IPS DF 6.9 (cell line): ENCODE measurements around the gene C19orf44.
"Not testable (repeated sequence)": the region's sequence is repeated elsewhere in the genome, so short reads cannot be mapped to it uniquely, and the experiment has no call there.

Experiments used
- DNase-seq: peaks from one replicate; pipeline ENCODE4 v3.0.0-alpha.2; 2013; ENCODE audit warnings: low read depth, low spot score
- H3K27ac ChIP-seq: one replicate; pipeline ENCODE4 v1.5.1; 2013; ENCODE audit warnings: low read length, control low read depth
- H3K27me3 ChIP-seq: 2 replicates; pipeline ENCODE4 v1.6.1; 2013; ENCODE audit warnings: mild to moderate bottlenecking, low read length; ENCODE audit not compliant: control insufficient read depth, insufficient read depth
- H3K36me3 ChIP-seq: 2 replicates; pipeline ENCODE4 v1.6.1; 2013; ENCODE audit warnings: low read length; ENCODE audit not compliant: control insufficient read depth, insufficient read depth
- H3K4me1 ChIP-seq: 2 replicates; pipeline ENCODE4 v1.6.1; 2013; ENCODE audit warnings: low read length; ENCODE audit not compliant: control insufficient read depth, insufficient read depth
- H3K4me3 ChIP-seq: 2 replicates; pipeline ENCODE4 v1.5.1; 2013; ENCODE audit warnings: mild to moderate bottlenecking, low read length
- H3K9me3 ChIP-seq: 2 replicates; pipeline ENCODE4 v1.6.1; 2013; ENCODE audit warnings: low read length, inconsistent platforms; ENCODE audit not compliant: control insufficient read depth, insufficient read depth
- whole genome bisulfite sequencing: extraction: QIAGEN DNeasy Blood & Tissue Kit; methylation state at CpG from one replicate; pipeline ENCODE4 v1.1.7; 2013; ENCODE audit warnings: mixed read lengths, missing lambda C conversion rate; ENCODE audit not compliant: insufficient read length, insufficient coverage; 5-methylcytosine and 5-hydroxymethylcytosine counted together

The C19orf44 gene

GRCh38 chr19:16470541-16470910 is 25.7 kb upstream of the C19orf44 start:
- Histone ChIP-seq H3K36me3 (no peaks in the 10 kb centered on the region), H3K4me1 (peaks cover 1% of the 10 kb centered on the region; the same call in 1 of the 2 replicates), H3K27me3 (no peaks in the 10 kb centered on the region), H3K9me3 (no peaks in the 10 kb centered on the region), H3K27ac (no peak overlapping the region), H3K4me3 (no peak overlapping the region; the same call in 1 of the 2 replicates)
- no CpG with 5 or more reads among the region's 7 CpGs for WGBS
- DNase-seq = no peak

- H3K4me3 ChIP-seq = peak overlapping the region; percentile 94
- no peak overlapping the region for H3K27ac ChIP-seq
- no peak for DNase-seq
- no CpG with 5 or more reads among the region's 67 CpGs for WGBS
- no peaks in the 10 kb centered on the region for H3K27me3 ChIP-seq
- H3K4me1 ChIP-seq = peaks cover 1% of the 10 kb centered on the region; the same call in 1 of the 2 replicates
- H3K9me3 ChIP-seq = no peaks in the 10 kb centered on the region
- H3K36me3 ChIP-seq = no peaks in the 10 kb centered on the region
Observed at GRCh38 chr19:16470911-16471811, 25.0 kb upstream of the C19orf44 start.

- H3K9me3 ChIP-seq, H3K4me1 ChIP-seq, H3K27ac ChIP-seq, DNase-seq, H3K36me3 ChIP-seq, H3K27me3 ChIP-seq: not testable (repeated sequence)
- no CpG with 5 or more reads among the region's 2 CpGs for WGBS
- peak overlapping the region; percentile 54; the same call in 1 of the 2 replicates for H3K4me3 ChIP-seq
Observed at GRCh38 chr19:16472559-16472899, 23.7 kb upstream of the C19orf44 start.

GRCh38 chr19:16472992-16473391 is 23.2 kb upstream of the C19orf44 start:
- no peak overlapping the region for H3K27ac ChIP-seq

GRCh38 chr19:16473875-16474392 is 22.3 kb upstream of the C19orf44 start:
- DNase-seq = no peak
- H3K9me3 ChIP-seq = no peaks in the 10 kb centered on the region
- no peaks in the 10 kb centered on the region for H3K27me3 ChIP-seq
- peaks cover 1% of the 10 kb centered on the region; the same call in 1 of the 2 replicates for H3K4me1 ChIP-seq
- no peaks in the 10 kb centered on the region for H3K36me3 ChIP-seq
- no CpG with 5 or more reads among the region's 13 CpGs for WGBS
- H3K4me3 ChIP-seq = no peak overlapping the region
- H3K27ac ChIP-seq = no peak overlapping the region

More at GRCh38 chr19:16472992-16473391, 23.2 kb upstream of the C19orf44 start:
- Histone ChIP-seq H3K4me3 (no peak overlapping the region), H3K4me1 (peaks cover 1% of the 10 kb centered on the region; the same call in 1 of the 2 replicates), H3K27me3 (no peaks in the 10 kb centered on the region), H3K36me3 (no peaks in the 10 kb centered on the region), H3K9me3 (no peaks in the 10 kb centered on the region)
- no CpG with 5 or more reads among the region's 2 CpGs for WGBS
- DNase-seq = no peak

- DNase-seq = no peak
- Histone ChIP-seq H3K36me3 (no peaks in the 10 kb centered on the region), H3K4me1 (no peaks in the 10 kb centered on the region), H3K4me3 (no peak overlapping the region), H3K27me3 (no peaks in the 10 kb centered on the region), H3K27ac (no peak overlapping the region), H3K9me3 (no peaks in the 10 kb centered on the region)
- no CpG with 5 or more reads among the region's 3 CpGs for WGBS
Observed at GRCh38 chr19:16476401-16476800, 19.8 kb upstream of the C19orf44 start.

- Histone ChIP-seq H3K4me3 (no peak overlapping the region), H3K36me3 (no peaks in the 10 kb centered on the region), H3K9me3 (no peaks in the 10 kb centered on the region), H3K27ac (no peak overlapping the region), H3K4me1 (no peaks in the 10 kb centered on the region), H3K27me3 (no peaks in the 10 kb centered on the region)
- DNase-seq = no peak
- no CpG with 5 or more reads among the region's 1 CpG for WGBS
Observed at GRCh38 chr19:16477311-16477710, 18.9 kb upstream of the C19orf44 start.

- no peaks in the 10 kb centered on the region for H3K4me1 ChIP-seq
- no CpG with 5 or more reads among the region's 7 CpGs for WGBS
- H3K4me3 ChIP-seq = no peak overlapping the region
- no peak for DNase-seq
- no peaks in the 10 kb centered on the region for H3K27me3 ChIP-seq
- no peak overlapping the region for H3K27ac ChIP-seq
- no peaks in the 10 kb centered on the region for H3K36me3 ChIP-seq
- no peaks in the 10 kb centered on the region for H3K9me3 ChIP-seq
Observed at GRCh38 chr19:16482745-16483144, 13.4 kb upstream of the C19orf44 start.

GRCh38 chr19:16486476-16486875 is 9.7 kb upstream of the C19orf44 start:
- not testable (repeated sequence) for H3K4me1 ChIP-seq

GRCh38 chr19:16496613-16496983 is 404 bp downstream of the C19orf44 start:
- no peaks in the 10 kb centered on the region for H3K9me3 ChIP-seq
- no peak for DNase-seq
- H3K36me3 ChIP-seq = no peaks in the 10 kb centered on the region
- no peak overlapping the region for H3K27ac ChIP-seq
- no CpG with 5 or more reads among the region's 16 CpGs for WGBS
- H3K4me3 ChIP-seq = peak overlapping the region; percentile 76
- H3K4me1 ChIP-seq = no peaks in the 10 kb centered on the region
- no peaks in the 10 kb centered on the region for H3K27me3 ChIP-seq

More at GRCh38 chr19:16486476-16486875, 9.7 kb upstream of the C19orf44 start:
- not testable (repeated sequence) for H3K27ac ChIP-seq, H3K36me3 ChIP-seq, H3K27me3 ChIP-seq, H3K9me3 ChIP-seq, DNase-seq, H3K4me3 ChIP-seq
- WGBS = no CpG with 5 or more reads among the region's 4 CpGs
